ENCODE measurements around the gene CFAP69. TPM values are rescaled to one million over a fixed set of nuclear protein-coding genes. Genes with fewer than 3 reads are reported as not detected.

CFAP69 gene
- 0.44 and 1.8 TPM in 2 replicates for total RNA-seq (2014; rRNA removed; shearing (Covaris generic); ENCODE audit: low replicate concordance)

DNA sequence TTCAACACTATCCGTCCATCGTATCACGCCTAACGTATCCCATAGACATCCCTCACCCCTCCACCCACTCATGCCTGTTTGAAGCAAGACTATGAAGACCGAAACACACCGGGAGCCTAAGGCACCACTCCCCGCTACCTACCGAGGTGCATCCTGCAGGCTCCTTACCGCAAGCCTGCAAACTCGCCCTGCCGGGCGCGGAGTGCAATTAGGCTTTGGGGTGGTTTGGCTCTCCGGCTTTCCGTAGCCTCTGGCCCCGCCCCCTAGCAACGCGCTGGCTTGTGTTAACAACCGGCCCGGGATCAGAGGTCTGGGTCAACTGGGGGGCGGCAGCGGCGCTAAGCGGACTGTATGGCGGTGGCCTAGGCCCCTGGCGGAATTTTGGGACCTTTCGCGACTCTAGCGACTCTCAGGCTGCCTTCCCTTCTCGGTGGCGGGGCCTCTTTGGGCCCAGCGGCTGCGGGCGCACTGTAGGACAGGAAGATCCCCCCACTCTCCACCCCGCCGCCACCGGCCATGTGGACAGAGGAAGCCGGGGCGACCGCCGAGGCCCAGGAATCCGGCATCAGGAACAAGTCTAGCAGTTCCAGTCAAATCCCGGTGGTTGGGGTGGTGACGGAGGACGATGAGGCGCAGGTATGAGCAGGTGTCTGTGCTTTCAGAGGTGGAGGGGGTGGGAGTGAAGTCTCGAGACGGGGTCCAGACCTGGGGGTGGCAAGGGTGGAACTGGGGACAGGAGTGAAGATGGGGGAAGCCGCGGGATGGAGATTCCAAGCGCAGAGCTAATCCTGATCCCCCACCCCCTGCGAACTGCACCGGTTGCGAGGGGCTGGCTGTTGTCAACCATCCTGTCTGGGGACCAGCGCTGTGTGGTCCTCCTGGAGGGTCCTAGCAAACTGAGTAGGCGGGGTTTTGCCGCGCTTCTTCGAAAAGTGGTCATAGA, at the start of gene CFAP69:
Gene CFAP69, plus strand, starts transcription at position 266 of the 943 bp plus-strand sequence. Its CDS starts 251 bp downstream, at position 517.
- H3K9me3 ChIP-seq: no peaks in the 10 kb centered on the region
- no peaks in the 10 kb centered on the region for H3K36me3 ChIP-seq
- peak; percentile 85 for DNase-seq
- H3K4me3 ChIP-seq: peak within 1 kb of the TSS; percentile 87
- H3K27me3 ChIP-seq: no peaks in the 10 kb centered on the region

GRCh38 chr7:90201500-90202195, 43.3 kb upstream of the CFAP69 start:
- no peak for DNase-seq
- no peak overlapping the region for H3K4me3 ChIP-seq
- H3K27me3 ChIP-seq: no peaks in the 10 kb centered on the region
- no peaks in the 10 kb centered on the region; the same call in 1 of the 2 replicates for H3K9me3 ChIP-seq
- H3K36me3 ChIP-seq: no peaks in the 10 kb centered on the region

DNA sequence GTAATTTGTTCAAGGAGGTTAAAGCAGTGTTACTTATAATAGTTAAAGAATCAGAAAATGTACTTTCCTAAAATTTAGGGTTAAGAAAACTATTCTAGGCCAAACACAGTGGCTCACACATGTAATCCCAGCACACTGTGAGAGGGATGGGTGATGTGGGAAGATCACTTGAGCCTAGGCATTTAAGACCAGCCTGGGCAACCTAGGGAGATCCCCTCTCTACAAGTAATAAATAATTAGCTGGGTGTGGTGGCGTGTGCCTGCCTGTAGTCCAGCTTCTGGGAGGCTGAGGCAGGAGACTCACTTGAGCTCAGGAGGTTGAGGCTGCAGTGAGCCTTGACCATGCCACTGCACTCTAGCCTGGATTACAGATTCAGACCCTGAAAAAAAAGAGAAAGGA, 37.0 kb upstream of the CFAP69 start:
- DNase-seq: no peak
- Histone ChIP-seq H3K36me3 (no peaks in the 10 kb centered on the region), H3K27me3 (no peaks in the 10 kb centered on the region), H3K9me3 (no peaks in the 10 kb centered on the region; the same call in 1 of the 2 replicates), H3K4me3 (no peak overlapping the region)

DNA sequence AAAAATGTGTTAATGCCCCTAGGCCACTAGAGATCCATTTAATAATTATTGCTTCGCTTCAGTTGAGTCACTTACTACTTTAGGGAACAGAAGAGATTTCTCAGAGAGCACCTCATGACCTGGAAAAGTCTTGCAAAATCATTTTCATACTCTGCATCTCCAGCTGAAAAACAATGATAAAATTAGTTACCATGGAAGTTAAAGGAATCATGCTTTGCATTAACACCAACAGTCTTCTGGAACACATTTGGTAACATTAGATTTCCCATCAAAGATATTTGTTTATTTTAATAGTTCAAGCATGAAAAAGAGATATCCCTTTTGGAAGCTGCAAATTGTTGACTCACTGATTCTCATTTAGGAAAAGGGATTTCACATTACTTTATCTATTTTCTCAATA, 35.2 kb upstream of the CFAP69 start:
- no peak overlapping the region for H3K4me3 ChIP-seq
- no peak for DNase-seq
- H3K27me3 ChIP-seq: no peaks in the 10 kb centered on the region
- no peaks in the 10 kb centered on the region for H3K9me3 ChIP-seq
- H3K36me3 ChIP-seq: no peaks in the 10 kb centered on the region

- H3K4me3 ChIP-seq: no peak overlapping the region
- H3K27me3 ChIP-seq: no peaks in the 10 kb centered on the region
- no peak for DNase-seq
- no peaks in the 10 kb centered on the region for H3K36me3 ChIP-seq
- H3K9me3 ChIP-seq: no peaks in the 10 kb centered on the region
These were observed 34.5 kb upstream of the CFAP69 start for GRCh38 chr7:90210475-90210874.

DNA sequence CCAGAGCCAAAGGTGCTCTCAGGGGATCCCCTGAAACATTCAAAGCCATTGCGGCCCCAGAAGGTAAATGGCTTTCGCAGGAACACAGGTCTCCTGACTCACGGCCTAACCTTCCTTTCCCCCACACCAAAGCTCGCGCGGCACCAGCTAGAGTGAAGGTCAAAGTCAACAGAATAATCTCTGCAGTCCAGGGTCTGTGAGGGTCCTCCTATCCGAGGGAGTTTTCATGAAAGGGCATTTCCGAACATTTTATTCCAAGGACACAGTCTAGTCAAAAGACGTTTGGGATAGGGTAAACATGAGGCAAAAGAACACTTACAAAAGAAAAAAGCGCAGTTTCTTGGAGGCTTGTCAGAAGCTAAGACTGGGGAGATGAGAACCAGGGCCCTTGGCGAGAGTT, 34.0 kb upstream of the CFAP69 start:
- DNase-seq: no peak
- Histone ChIP-seq H3K9me3 (no peaks in the 10 kb centered on the region), H3K36me3 (no peaks in the 10 kb centered on the region), H3K27me3 (no peaks in the 10 kb centered on the region), H3K4me3 (peak overlapping the region; percentile 64)

DNA sequence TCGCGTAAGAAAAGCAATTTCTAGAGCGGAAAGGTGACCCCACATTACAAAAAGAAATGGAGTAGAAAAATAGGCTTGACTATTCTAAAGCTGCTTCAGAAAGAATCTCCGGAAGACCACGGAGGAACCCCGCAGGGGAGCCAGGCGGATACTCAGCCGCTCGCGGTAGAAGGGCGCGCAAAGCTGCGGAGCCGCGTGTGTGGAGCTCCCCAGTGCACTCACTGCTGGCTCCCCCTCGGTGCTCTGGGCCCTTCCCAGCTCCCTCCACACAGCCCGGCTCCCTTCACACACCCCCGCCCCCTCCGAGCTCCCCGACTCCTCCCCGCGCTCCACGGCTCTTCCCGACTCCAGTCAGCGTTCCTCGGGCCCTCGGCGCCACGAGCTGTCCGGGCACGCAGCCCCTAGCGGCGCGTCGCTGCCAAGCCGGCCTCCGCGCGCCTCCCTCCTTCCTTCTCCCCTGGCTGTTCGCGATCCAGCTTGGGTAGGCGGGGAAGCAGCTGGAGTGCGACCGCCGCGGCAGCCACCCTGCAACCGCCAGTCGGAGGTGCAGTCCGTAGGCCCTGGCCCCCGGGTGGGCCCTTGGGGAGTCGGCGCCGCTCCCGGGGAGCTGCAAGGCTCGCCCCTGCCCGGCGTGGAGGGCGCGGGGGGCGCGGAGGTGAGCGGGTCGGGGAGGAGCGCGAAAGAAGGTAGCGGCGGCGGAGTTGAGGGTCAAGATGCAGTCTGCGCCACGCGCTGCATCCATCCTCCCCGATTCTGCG, 33.4 kb upstream of the CFAP69 start, which contains the start of gene STEAP2:
Gene STEAP2, plus strand, starts transcription at position 350 of the 758 bp plus-strand sequence. CDS start 13,343 bp downstream, outside the sequence.
- no peaks in the 10 kb centered on the region for H3K36me3 ChIP-seq
- peak; percentile 92 for DNase-seq
- H3K9me3 ChIP-seq: no peaks in the 10 kb centered on the region
- H3K27me3 ChIP-seq: no peaks in the 10 kb centered on the region
- peak within 1 kb of the TSS; percentile 64 for H3K4me3 ChIP-seq

GRCh38 chr7:90212149-90212495, 32.9 kb upstream of the CFAP69 start:
- Histone ChIP-seq H3K9me3 (no peaks in the 10 kb centered on the region), H3K27me3 (no peaks in the 10 kb centered on the region), H3K4me3 (peak overlapping the region; percentile 64), H3K36me3 (no peaks in the 10 kb centered on the region)
- DNase-seq: no peak

GRCh38 chr7:90213521-90213920, 31.5 kb upstream of the CFAP69 start:
- DNase-seq: no peak
- H3K36me3 ChIP-seq: no peaks in the 10 kb centered on the region

DNA sequence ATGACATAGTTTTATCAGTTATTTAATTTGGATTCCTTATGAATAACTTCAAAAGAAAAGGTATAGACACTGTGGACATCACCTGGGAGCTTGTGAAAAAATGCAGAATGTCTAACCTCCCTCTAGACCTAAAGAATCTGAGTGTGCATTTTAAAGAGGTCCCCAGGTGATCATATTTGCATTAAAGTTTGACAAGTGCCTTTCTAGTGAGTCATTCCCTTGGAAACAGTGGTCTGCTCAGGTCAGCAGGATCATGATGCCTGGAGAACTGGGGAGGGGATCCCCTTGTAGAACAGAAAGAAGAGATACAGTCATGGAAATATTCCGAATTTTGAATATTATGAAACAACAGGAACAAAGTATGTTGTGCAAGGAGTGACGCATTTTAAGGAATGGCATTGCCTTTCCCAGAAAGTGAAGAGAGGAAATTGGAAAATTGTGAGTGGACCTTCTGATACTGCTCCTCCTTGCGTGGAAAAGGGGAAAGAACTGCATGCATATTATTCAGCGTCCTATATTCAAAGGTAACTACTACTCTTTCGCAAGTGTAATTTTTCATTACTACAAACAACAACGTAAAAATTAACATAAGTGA, 28.8 kb upstream of the CFAP69 start:
- Histone ChIP-seq H3K27me3 (no peaks in the 10 kb centered on the region), H3K36me3 (no peaks in the 10 kb centered on the region), H3K9me3 (no peaks in the 10 kb centered on the region), H3K4me3 (no peak overlapping the region)
- no peak for DNase-seq

More at GRCh38 chr7:90213521-90213920, 31.5 kb upstream of the CFAP69 start:
- H3K27me3 ChIP-seq: no peaks in the 10 kb centered on the region
- no peaks in the 10 kb centered on the region for H3K9me3 ChIP-seq
- no peak overlapping the region for H3K4me3 ChIP-seq

DNA sequence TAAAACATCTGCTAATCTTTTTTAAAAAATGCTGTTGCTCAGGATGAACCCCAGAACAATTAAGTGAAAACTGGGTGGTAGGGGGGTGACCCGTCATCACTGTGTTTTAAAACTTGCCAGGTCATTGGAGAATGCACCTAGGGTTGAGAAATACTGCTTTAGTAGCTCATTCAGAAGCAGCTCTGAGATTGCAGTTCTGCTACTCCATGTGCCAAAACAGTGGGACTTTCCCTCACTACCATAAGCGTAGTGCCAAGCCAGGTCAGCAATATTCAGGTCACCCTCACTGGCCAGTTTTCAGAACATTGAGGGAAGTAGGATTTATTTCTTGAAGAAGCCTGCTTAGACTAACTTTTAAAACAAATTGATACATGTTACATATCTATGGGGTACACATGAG, 28.2 kb upstream of the CFAP69 start:
- DNase-seq: no peak
- Histone ChIP-seq H3K27me3 (no peaks in the 10 kb centered on the region), H3K9me3 (no peaks in the 10 kb centered on the region), H3K4me3 (no peak overlapping the region), H3K36me3 (no peaks in the 10 kb centered on the region)

GRCh38 chr7:90222390-90222789, 22.6 kb upstream of the CFAP69 start:
- Histone ChIP-seq H3K4me3 (no peak overlapping the region), H3K9me3 (no peaks in the 10 kb centered on the region), H3K27me3 (no peaks in the 10 kb centered on the region), H3K36me3 (no peaks in the 10 kb centered on the region)
- no peak for DNase-seq

GRCh38 chr7:90222811-90223725, 21.9 kb upstream of the CFAP69 start:
- Histone ChIP-seq H3K27me3 (no peaks in the 10 kb centered on the region), H3K36me3 (no peaks in the 10 kb centered on the region), H3K4me3 (no peak overlapping the region), H3K9me3 (no peaks in the 10 kb centered on the region)
- DNase-seq: no peak

DNA sequence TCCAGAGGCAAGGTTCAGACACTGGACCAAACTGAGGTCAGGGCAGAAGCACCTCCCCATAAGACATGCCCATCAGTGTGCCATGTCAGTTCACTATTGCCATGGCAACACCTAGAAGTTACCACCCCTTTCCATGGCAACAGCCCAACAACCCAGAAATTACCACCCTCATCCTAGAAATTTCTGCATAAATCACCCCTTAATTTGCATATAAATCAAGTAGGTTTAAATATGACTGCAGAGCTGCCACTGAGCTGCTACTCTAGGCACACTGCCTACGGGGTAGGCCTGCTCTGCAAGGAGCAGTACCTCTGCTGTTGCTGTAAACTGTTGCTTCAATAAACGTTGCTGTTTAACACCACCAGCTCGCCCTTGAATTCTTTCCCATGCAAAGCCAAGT, 20.8 kb upstream of the CFAP69 start:
- DNase-seq: no peak
- no peak overlapping the region for H3K4me3 ChIP-seq
- H3K36me3 ChIP-seq: no peaks in the 10 kb centered on the region
- H3K27me3 ChIP-seq: no peaks in the 10 kb centered on the region
- H3K9me3 ChIP-seq: no peaks in the 10 kb centered on the region

- Histone ChIP-seq H3K27me3 (no peaks in the 10 kb centered on the region), H3K36me3 (no peaks in the 10 kb centered on the region), H3K9me3 (no peaks in the 10 kb centered on the region), H3K4me3 (no peak overlapping the region)
- no peak for DNase-seq
These were observed 19.8 kb upstream of the CFAP69 start for GRCh38 chr7:90225181-90225580.

- no peak for DNase-seq
- no peaks in the 10 kb centered on the region for H3K36me3 ChIP-seq
- H3K27me3 ChIP-seq: no peaks in the 10 kb centered on the region
- H3K4me3 ChIP-seq: no peak overlapping the region
- no peaks in the 10 kb centered on the region for H3K9me3 ChIP-seq
These were observed 19.4 kb upstream of the CFAP69 start for GRCh38 chr7:90225601-90226000.

Measured in MG63 (cell line).